Astrocyte (in vitro differentiated cells and primary cell): ENCODE data around the gene CCNL2. TPM values are rescaled to one million over a fixed set of nuclear protein-coding genes. Genes with fewer than 3 reads are reported as not detected.

Experiments used
- DNase-seq: peaks from one replicate; pipeline ENCODE4 v3.0.0-alpha.2; 2010; ENCODE audit warnings: low read depth
- FAIRE-seq: peaks from 2 replicates; lab custom pipeline; 2011; peaks lifted over from hg19 to GRCh38; lab: Jason Lieb, UNC
- H2AFZ ChIP-seq: 2 replicates; pipeline ENCODE4 v1.6.0; 2012; ENCODE audit warnings: low read depth, low read length, inconsistent platforms
- H3K27ac ChIP-seq: 2 replicates; pipeline ENCODE4 v1.5.1; 2011; ENCODE audit warnings: low read depth, low read length, inconsistent platforms
- H3K27me3 ChIP-seq: 2 replicates; pipeline ENCODE4 v1.6.0; 2011; ENCODE audit warnings: low read length, inconsistent platforms; ENCODE audit not compliant: insufficient read depth
- H3K36me3 ChIP-seq: 2 replicates; pipeline ENCODE4 v1.5.1; 2011; ENCODE audit warnings: low read length, inconsistent platforms; ENCODE audit not compliant: insufficient read depth
- H3K4me1 ChIP-seq: 2 replicates; pipeline ENCODE4 v1.5.1; 2011; ENCODE audit warnings: low read length, inconsistent platforms; ENCODE audit not compliant: insufficient read depth
- H3K4me2 ChIP-seq: 2 replicates; pipeline ENCODE4 v1.6.0; 2012; ENCODE audit warnings: low read length, inconsistent platforms
- H3K4me3 ChIP-seq: 2 replicates; pipeline ENCODE4 v1.5.1; 2011; ENCODE audit warnings: low read depth, mild to moderate bottlenecking, low read length, inconsistent platforms; ENCODE audit not compliant: insufficient read depth
- H3K79me2 ChIP-seq: 2 replicates; pipeline ENCODE4 v1.6.0; 2012; ENCODE audit warnings: mild to moderate bottlenecking, low read length, inconsistent platforms; ENCODE audit not compliant: insufficient read depth
- H3K9ac ChIP-seq: 2 replicates; pipeline ENCODE4 v1.6.0; 2012; ENCODE audit warnings: mild to moderate bottlenecking, low read length, inconsistent platforms
- H3K9me3 ChIP-seq: 2 replicates; pipeline ENCODE4 v1.5.1; 2012; ENCODE audit warnings: low read depth, mild to moderate bottlenecking, low read length, inconsistent platforms; ENCODE audit not compliant: insufficient read depth
- H4K20me1 ChIP-seq: 2 replicates; pipeline ENCODE4 v1.6.0; 2012; ENCODE audit warnings: low read length, inconsistent platforms; ENCODE audit not compliant: insufficient read depth
- H3K27ac Mint-ChIP-seq: one replicate; pipeline ENCODE4 v1.8.0; 2021; ENCODE audit warnings: mild to moderate bottlenecking, mixed read lengths; ENCODE audit not compliant: unreplicated experiment
- H3K27me3 Mint-ChIP-seq: one replicate; pipeline ENCODE4 v1.8.0; 2021; ENCODE audit warnings: low read depth, mixed read lengths; ENCODE audit not compliant: unreplicated experiment
- H3K36me3 Mint-ChIP-seq: one replicate; pipeline ENCODE4 v1.8.0; 2021; ENCODE audit warnings: low read depth, mixed read lengths; ENCODE audit not compliant: unreplicated experiment
- H3K4me1 Mint-ChIP-seq: one replicate; pipeline ENCODE4 v1.8.0; 2021; ENCODE audit warnings: low read depth, mixed read lengths; ENCODE audit not compliant: unreplicated experiment
- H3K4me3 Mint-ChIP-seq: one replicate; pipeline ENCODE4 v1.8.0; 2021; ENCODE audit warnings: mild to moderate bottlenecking, moderate library complexity, mixed read lengths; ENCODE audit not compliant: unreplicated experiment
- H3K9me3 Mint-ChIP-seq: one replicate; pipeline ENCODE4 v1.8.0; 2021; ENCODE audit warnings: mild to moderate bottlenecking, mixed read lengths; ENCODE audit not compliant: unreplicated experiment
- CTCF ChIP-seq: IDR thresholded peaks from 2 replicates; pipeline ENCODE4 v1.5.1; 2011; ENCODE audit warnings: low read depth, mild to moderate bottlenecking, inconsistent platforms, low read length, moderate library complexity; ENCODE audit not compliant: insufficient read depth
- EZH2 ChIP-seq: IDR thresholded peaks from 2 replicates; pipeline ENCODE4 v1.6.1; 2012; ENCODE audit warnings: mild to moderate bottlenecking, low read length, inconsistent platforms; ENCODE audit not compliant: insufficient read depth
- microRNA-seq: library from miRNA; unstranded; fragments of <30 nt; microRNA quantifications from one replicate; pipeline ENCODE4 v1.2.0, GENCODE V29; 2020
- total RNA-seq: library from RNA; stranded (reverse); gene quantifications from 2 replicates; pipeline ENCODE4 v1.2.1, GENCODE V29; 2021

The CCNL2 gene
- total RNA-seq, 1 donor from 2014 or later = 194 TPM

GRCh38 chr1:1336446-1336845 lies 62.7 kb downstream of the CCNL2 start:
- no peaks in the 10 kb centered on the region for H3K9me3 Mint-ChIP-seq
- H2AFZ ChIP-seq = no peak overlapping the region
- H3K4me3 ChIP-seq = no peak overlapping the region
- no peaks in the 10 kb centered on the region for H3K36me3 Mint-ChIP-seq
- peaks cover 27% of the 10 kb centered on the region for H4K20me1 ChIP-seq
- H3K4me3 Mint-ChIP-seq = no peak overlapping the region
- no peak for TF ChIP-seq EZH2
- TF ChIP-seq CTCF = no peak
- H3K79me2 ChIP-seq = peaks cover 10% of the 10 kb centered on the region
- H3K36me3 ChIP-seq = peaks cover 8% of the 10 kb centered on the region
- H3K4me1 ChIP-seq = no peaks in the 10 kb centered on the region
- no peak overlapping the region for H3K9ac ChIP-seq
- FAIRE-seq (no peak), DNase-seq (no peak)
- no peak overlapping the region for H3K27ac ChIP-seq
- no peaks in the 10 kb centered on the region for H3K27me3 ChIP-seq
- no peaks in the 10 kb centered on the region for H3K27me3 Mint-ChIP-seq
- no peaks in the 10 kb centered on the region for H3K9me3 ChIP-seq
- peaks cover 2% of the 10 kb centered on the region for H3K4me1 Mint-ChIP-seq
- no peak overlapping the region for H3K27ac Mint-ChIP-seq
- no peak overlapping the region for H3K4me2 ChIP-seq

DNA sequence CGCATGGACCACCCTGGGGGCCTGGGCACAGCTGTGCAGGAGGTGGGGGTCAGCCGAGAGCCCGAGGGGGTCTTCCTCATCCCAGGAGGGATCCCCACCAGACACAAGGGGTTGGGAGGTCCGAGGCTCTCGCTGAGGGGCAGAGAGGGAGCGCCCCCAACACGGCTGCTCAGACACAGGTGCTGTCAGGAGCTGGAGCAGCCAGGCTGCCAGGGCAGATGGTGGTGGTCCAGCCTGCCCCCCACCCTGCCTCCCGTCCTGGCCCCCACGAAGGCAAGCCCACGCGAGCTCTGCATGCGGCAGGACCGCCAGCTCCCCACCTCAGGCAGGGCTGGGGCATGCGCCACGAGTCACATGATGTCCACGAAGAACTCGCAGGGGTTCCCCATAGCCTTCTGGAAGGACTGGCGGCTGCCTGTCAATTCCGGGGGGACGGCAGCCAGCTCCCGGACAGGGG lies 63.3 kb downstream of the CCNL2 start:
- TF ChIP-seq CTCF (no peak), EZH2 (no peak)
- Mint-ChIP-seq H3K9me3 (no peaks in the 10 kb centered on the region), H3K27ac (no peak overlapping the region), H3K36me3 (no peaks in the 10 kb centered on the region), H3K4me1 (peaks cover under 1% of the 10 kb centered on the region), H3K4me3 (no peak overlapping the region), H3K27me3 (no peaks in the 10 kb centered on the region)
- Histone ChIP-seq H3K9me3 (no peaks in the 10 kb centered on the region), H3K4me2 (no peak overlapping the region), H2AFZ (no peak overlapping the region), H3K4me3 (no peak overlapping the region), H3K27ac (no peak overlapping the region), H3K4me1 (no peaks in the 10 kb centered on the region), H3K36me3 (peaks cover 3% of the 10 kb centered on the region), H3K27me3 (no peaks in the 10 kb centered on the region), H4K20me1 (peaks cover 21% of the 10 kb centered on the region), H3K9ac (no peak overlapping the region), H3K79me2 (peaks cover 4% of the 10 kb centered on the region)
- DNase-seq (no peak), FAIRE-seq (no peak)

Small RNAs within 50 kb of the gene (microRNA-seq; reads per million reads assigned to microRNA genes)
- not detected for gene MIR6808

Other genes starting within 250 kb of the CCNL2 start
- not detected in 2 replicates for gene TTLL10, start 225.5 kb downstream of the CCNL2 start, total RNA-seq
- 0.65 and 0.66 TPM in 2 replicates for gene TNFRSF18, start 192.7 kb downstream of the CCNL2 start, total RNA-seq
- 0.34 and 0.41 TPM in 2 replicates for gene TNFRSF4, start 185.2 kb downstream of the CCNL2 start, total RNA-seq
- gene SDF4, start 167.3 kb downstream of the CCNL2 start, total RNA-seq = 175 and 180 TPM in 2 replicates
- 22.4 and 27.5 TPM in 2 replicates for gene B3GALT6, start 167.1 kb downstream of the CCNL2 start, total RNA-seq
- gene C1QTNF12, start 152.6 kb downstream of the CCNL2 start, total RNA-seq = 3.9 and 4.7 TPM in 2 replicates
- gene UBE2J2, start 125.5 kb downstream of the CCNL2 start, total RNA-seq = 58.7 and 67.4 TPM in 2 replicates
- gene SCNN1D, start 118.9 kb downstream of the CCNL2 start, total RNA-seq = 4.4 and 5.0 TPM in 2 replicates
- gene ACAP3, start 91.4 kb downstream of the CCNL2 start, total RNA-seq = 60.2 and 64.0 TPM in 2 replicates
- gene PUSL1, start 90.7 kb downstream of the CCNL2 start, total RNA-seq = 28.0 and 29.4 TPM in 2 replicates
- gene INTS11, start 74.7 kb downstream of the CCNL2 start, total RNA-seq = 75.9 and 84.8 TPM in 2 replicates
- 25.6 and 28.5 TPM in 2 replicates for gene CPTP, start 74.5 kb downstream of the CCNL2 start, total RNA-seq
- 0.41 and 0.50 TPM in 2 replicates for gene TAS1R3, start 68.1 kb downstream of the CCNL2 start, total RNA-seq
- 54.0 and 55.0 TPM in 2 replicates for gene DVL1, start 49.9 kb downstream of the CCNL2 start, total RNA-seq
- 112 and 139 TPM in 2 replicates for gene MXRA8, start 40.8 kb downstream of the CCNL2 start, total RNA-seq
- 135 and 139 TPM in 2 replicates for gene AURKAIP1, start 24.1 kb downstream of the CCNL2 start, total RNA-seq
- 87.3 and 88.5 TPM in 2 replicates for gene MRPL20, start 8.0 kb upstream of the CCNL2 start, total RNA-seq
- 0.64 TPM in 1 of 2 replicates, not detected in the other for gene ANKRD65, start 21.9 kb upstream of the CCNL2 start, total RNA-seq
- gene VWA1, start 36.4 kb upstream of the CCNL2 start, total RNA-seq = 60.4 and 81.2 TPM in 2 replicates
- gene ATAD3C, start 50.4 kb upstream of the CCNL2 start, total RNA-seq = 1.8 and 2.5 TPM in 2 replicates
- gene ATAD3B, start 72.4 kb upstream of the CCNL2 start, total RNA-seq = 55.3 and 63.0 TPM in 2 replicates
- 51.1 and 54.9 TPM in 2 replicates for gene ATAD3A, start 112.8 kb upstream of the CCNL2 start, total RNA-seq
- gene TMEM240, start 141.3 kb upstream of the CCNL2 start, total RNA-seq = 7.0 and 9.0 TPM in 2 replicates
- 143 and 145 TPM in 2 replicates for gene SSU72, start 175.5 kb upstream of the CCNL2 start, total RNA-seq
- gene FNDC10, start 200.8 kb upstream of the CCNL2 start, total RNA-seq = 7.4 and 8.7 TPM in 2 replicates
- gene MIB2, start 216.2 kb upstream of the CCNL2 start, total RNA-seq = 73.6 and 80.1 TPM in 2 replicates
- 40.1 and 40.7 TPM in 2 replicates for gene MMP23B, start 232.8 kb upstream of the CCNL2 start, total RNA-seq